ENCODE data around the gene MPND. TPM values are rescaled to one million over a fixed set of nuclear protein-coding genes. Genes with fewer than 3 reads are reported as not detected.

Gene MPND
- total and polyA plus RNA-seq, 2 of the 13 experiments (the other 11 are each of a cell fraction or from before 2014, with no cell fraction given), result 10.8 to 15.8 TPM

DNA sequence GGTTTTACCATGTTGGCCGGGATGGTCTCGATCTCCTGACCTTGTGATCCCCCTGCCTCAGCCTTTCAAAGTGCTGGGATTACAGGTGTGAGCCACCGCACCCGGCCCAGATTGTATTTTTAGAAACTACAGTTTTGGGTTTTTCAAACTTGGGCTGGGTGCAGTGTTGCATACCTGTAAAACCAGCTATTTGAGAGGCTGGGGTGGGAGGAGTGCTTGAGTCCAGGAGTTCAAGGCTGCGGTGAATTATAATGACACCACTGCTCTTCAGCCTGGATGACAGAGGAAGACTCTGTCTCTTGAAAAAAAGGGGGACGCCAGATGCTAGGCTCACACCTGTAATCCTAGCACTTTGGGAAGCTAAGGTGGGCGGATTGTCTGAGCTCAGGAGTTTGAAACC lies 63.3 kb downstream of the MPND start:
- peak; percentile 66 for DNase-seq (ENCODE audit: low spot score)
- Histone ChIP-seq H3K4me3 (replicated peaks in 1 of 3; ENCODE audit: insufficient read depth in 1 of 3, low read depth in 2 of 3, low read length in 3 of 3) (no peak overlapping the region), H3K79me2 (ENCODE audit: insufficient read depth, low read length) (peaks cover 49% of the 10 kb centered on the region), H3K9me3 (ENCODE audit: low read length) (no peaks in the 10 kb centered on the region), H3K4me2 (ENCODE audit: low read depth, low read length) (peak overlapping the region; percentile 37), H3K36me3 (replicated peaks in 1 of 2; ENCODE audit: control insufficient read depth in 1 of 2, insufficient read depth in 2 of 2, low read length in 2 of 2) (peaks cover 5 to 29% of the 10 kb centered on the region in 2 experiments), H2AFZ (ENCODE audit: low read length) (no peak overlapping the region), H3K27ac (ENCODE audit: extremely low read length, insufficient read depth, low read length) (peak overlapping the region; percentile 56), H3K9ac (ENCODE audit: insufficient read depth, low read depth, low read length) (no peak overlapping the region), H3K4me1 (ENCODE audit: insufficient read depth, low read length) (peaks cover 49% of the 10 kb centered on the region), H4K20me1 (ENCODE audit: insufficient read depth, low read length) (no peaks in the 10 kb centered on the region; the same call in 1 of the 2 replicates), H3K27me3 (ENCODE audit: control insufficient read depth in 1 of 2, insufficient read depth in 2 of 2, low read length in 2 of 2) (no peaks in the 10 kb centered on the region; a peak in 1 of 5 replicates)
- 36% methylated on average over 7 of the region's 7 CpGs for WGBS (ENCODE audit: low lambda C conversion rate)
- BruUV-seq (replicated peaks), result no TSS peak
- peak; percentile 61 for FAIRE-seq
- peak; percentile 25; the same call in 1 of the 3 replicates for ATAC-seq
- intact Hi-C loops (cut with micrococcal nuclease; ENCODE audit: unreplicated experiment), result no loop called here
- ChIA-PET POLR2A (interaction anchor here (0.8 to 1.4 kb wide), 6 partner anchors 9 to 96 kb away, joined by 3 to 8 read pairs (median 4); partner anchors contain the start of genes HDGFL2 and MPND), CTCF (ENCODE audit: low intra/inter-chr PET ratio, low total read pairs) (no interaction called here)
- in situ Hi-C loops (cut with HindIII; ENCODE audit: extremely low pct_ligation_motif_present, low pct_unique_long_range_greater_than_20kb), result no loop called here
- TF ChIP-seq, protein P1, sequence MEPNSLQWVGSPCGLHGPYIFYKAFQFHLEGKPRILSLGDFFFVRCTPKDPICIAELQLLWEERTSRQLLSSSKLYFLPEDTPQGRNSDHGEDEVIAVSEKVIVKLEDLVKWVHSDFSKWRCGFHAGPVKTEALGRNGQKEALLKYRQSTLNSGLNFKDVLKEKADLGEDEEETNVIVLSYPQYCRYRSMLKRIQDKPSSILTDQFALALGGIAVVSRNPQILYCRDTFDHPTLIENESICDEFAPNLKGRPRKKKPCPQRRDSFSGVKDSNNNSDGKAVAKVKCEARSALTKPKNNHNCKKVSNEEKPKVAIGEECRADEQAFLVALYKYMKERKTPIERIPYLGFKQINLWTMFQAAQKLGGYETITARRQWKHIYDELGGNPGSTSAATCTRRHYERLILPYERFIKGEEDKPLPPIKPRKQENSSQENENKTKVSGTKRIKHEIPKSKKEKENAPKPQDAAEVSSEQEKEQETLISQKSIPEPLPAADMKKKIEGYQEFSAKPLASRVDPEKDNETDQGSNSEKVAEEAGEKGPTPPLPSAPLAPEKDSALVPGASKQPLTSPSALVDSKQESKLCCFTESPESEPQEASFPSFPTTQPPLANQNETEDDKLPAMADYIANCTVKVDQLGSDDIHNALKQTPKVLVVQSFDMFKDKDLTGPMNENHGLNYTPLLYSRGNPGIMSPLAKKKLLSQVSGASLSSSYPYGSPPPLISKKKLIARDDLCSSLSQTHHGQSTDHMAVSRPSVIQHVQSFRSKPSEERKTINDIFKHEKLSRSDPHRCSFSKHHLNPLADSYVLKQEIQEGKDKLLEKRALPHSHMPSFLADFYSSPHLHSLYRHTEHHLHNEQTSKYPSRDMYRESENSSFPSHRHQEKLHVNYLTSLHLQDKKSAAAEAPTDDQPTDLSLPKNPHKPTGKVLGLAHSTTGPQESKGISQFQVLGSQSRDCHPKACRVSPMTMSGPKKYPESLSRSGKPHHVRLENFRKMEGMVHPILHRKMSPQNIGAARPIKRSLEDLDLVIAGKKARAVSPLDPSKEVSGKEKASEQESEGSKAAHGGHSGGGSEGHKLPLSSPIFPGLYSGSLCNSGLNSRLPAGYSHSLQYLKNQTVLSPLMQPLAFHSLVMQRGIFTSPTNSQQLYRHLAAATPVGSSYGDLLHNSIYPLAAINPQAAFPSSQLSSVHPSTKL (CRISPR knock-in tag; IDR thresholded peaks at IDR 0.05), result 0 out of 2 replicates have a peak, but pooled peaks have one; percentile 23
- TF ChIP-seq IRF2 (CRISPR knock-in tag; IDR thresholded peaks at IDR 0.05) (no peak), ZNF263 (CRISPR knock-in tag; IDR thresholded peaks at IDR 0.05) (peak; percentile 34; the same call in 1 of the 2 replicates), ZNF331 (CRISPR knock-in tag; IDR thresholded peaks at IDR 0.05) (0 out of 2 replicates have a peak, but pooled peaks have one; percentile 15), LCORL (IDR thresholded peaks at IDR 0.05) (no peak), LCORL (CRISPR knock-in tag; IDR thresholded peaks at IDR 0.05) (0 out of 2 replicates have a peak, but pooled peaks have one; percentile 23), HDAC1 (CRISPR knock-in tag; IDR thresholded peaks at IDR 0.05) (0 out of 2 replicates have a peak, but pooled peaks have one; percentile 24), RAD21 (CRISPR knock-in tag; IDR thresholded peaks at IDR 0.05) (0 out of 2 replicates have a peak, but pooled peaks have one; percentile 5), SP4 (CRISPR knock-in tag; IDR thresholded peaks at IDR 0.05) (0 out of 2 replicates have a peak, but pooled peaks have one; percentile 31), HNF4G (IDR thresholded peaks at IDR 0.05; ENCODE audit: borderline replicate concordance, low read depth, low read length) (0 out of 2 replicates have a peak, but pooled peaks have one; percentile 21), HNF4G (CRISPR knock-in tag; IDR thresholded peaks at IDR 0.05; ENCODE audit: borderline replicate concordance, low read depth) (no peak), SP5 (CRISPR knock-in tag; IDR thresholded peaks at IDR 0.05; ENCODE audit: borderline replicate concordance, low read depth) (peak; percentile 84), U2AF1 (optimal IDR thresholded peaks at IDR 0.05; ENCODE audit: low read depth, low read length) (no peak), ZNF629 (CRISPR knock-in tag; conservative IDR thresholded peaks at IDR 0.05) (peak; percentile 31; the same call in 1 of the 2 replicates), ZNF816 (CRISPR knock-in tag; IDR thresholded peaks at IDR 0.05; ENCODE audit: borderline replicate concordance) (0 out of 2 replicates have a peak, but pooled peaks have one; percentile 27), HNF4A (CRISPR knock-in tag; IDR thresholded peaks at IDR 0.05) (peak; percentile 76), ZNF792 (CRISPR knock-in tag; IDR thresholded peaks at IDR 0.05) (peak; percentile 15; the same call in 1 of the 2 replicates), GATAD2A (CRISPR knock-in tag; IDR thresholded peaks at IDR 0.05) (0 out of 2 replicates have a peak, but pooled peaks have one; percentile 23), THAP11 (CRISPR knock-in tag; IDR thresholded peaks at IDR 0.05) (0 out of 2 replicates have a peak, but pooled peaks have one; percentile 24)
- TF ChIP-seq, protein P2, sequence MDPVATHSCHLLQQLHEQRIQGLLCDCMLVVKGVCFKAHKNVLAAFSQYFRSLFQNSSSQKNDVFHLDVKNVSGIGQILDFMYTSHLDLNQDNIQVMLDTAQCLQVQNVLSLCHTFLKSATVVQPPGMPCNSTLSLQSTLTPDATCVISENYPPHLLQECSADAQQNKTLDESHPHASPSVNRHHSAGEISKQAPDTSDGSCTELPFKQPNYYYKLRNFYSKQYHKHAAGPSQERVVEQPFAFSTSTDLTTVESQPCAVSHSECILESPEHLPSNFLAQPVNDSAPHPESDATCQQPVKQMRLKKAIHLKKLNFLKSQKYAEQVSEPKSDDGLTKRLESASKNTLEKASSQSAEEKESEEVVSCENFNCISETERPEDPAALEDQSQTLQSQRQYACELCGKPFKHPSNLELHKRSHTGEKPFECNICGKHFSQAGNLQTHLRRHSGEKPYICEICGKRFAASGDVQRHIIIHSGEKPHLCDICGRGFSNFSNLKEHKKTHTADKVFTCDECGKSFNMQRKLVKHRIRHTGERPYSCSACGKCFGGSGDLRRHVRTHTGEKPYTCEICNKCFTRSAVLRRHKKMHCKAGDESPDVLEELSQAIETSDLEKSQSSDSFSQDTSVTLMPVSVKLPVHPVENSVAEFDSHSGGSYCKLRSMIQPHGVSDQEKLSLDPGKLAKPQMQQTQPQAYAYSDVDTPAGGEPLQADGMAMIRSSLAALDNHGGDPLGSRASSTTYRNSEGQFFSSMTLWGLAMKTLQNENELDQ (CRISPR knock-in tag; IDR thresholded peaks at IDR 0.05; ENCODE audit: borderline replicate concordance), result no peak
- TF ChIP-seq, protein P3, sequence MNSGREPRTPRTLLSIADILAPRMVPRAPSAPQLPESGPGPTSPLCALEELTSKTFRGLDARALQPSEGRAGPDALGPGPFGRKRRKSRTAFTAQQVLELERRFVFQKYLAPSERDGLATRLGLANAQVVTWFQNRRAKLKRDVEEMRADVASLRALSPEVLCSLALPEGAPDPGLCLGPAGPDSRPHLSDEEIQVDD (CRISPR knock-in tag; IDR thresholded peaks at IDR 0.05; ENCODE audit: borderline replicate concordance), result no peak

Measured in HepG2 (cell line).